ENCODE results near the gene DQX1.
A peak's percentile ranks its signal among the peaks of the same experiment; 100 is the strongest.
"Not testable (repeated sequence)": the region's sequence is repeated elsewhere in the genome, so short reads cannot be mapped to it uniquely, and the experiment has no call there.

DQX1 gene

DNA sequence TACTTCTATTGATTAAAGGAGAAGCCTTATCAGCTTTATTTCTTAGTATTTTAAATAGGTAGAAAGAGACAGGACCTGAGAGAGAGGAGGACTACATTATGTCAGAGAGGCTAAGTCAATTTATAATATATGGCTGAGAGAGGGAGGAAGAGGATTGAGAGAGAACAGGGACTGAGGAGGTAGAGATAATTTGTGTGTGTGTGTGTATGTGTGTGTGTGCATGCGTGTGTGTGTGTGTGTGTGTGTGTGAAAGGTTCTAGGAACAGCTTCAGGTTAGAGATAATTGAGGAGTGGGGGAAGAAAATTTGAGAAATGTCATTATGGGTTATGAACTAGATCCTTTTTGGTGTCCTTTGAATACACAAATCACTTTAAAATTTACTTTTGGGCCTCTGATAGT, 43.7 kb upstream of the DQX1 start:
- no peak for DNase-seq (ENCODE audit: low read depth)
- no peak for TF ChIP-seq CTCF (conservative IDR thresholded peaks at IDR 0.05; ENCODE audit: low read depth, low read length)
- H3K4me3 ChIP-seq (ENCODE audit: low read depth, low read length): no peak overlapping the region

DNA sequence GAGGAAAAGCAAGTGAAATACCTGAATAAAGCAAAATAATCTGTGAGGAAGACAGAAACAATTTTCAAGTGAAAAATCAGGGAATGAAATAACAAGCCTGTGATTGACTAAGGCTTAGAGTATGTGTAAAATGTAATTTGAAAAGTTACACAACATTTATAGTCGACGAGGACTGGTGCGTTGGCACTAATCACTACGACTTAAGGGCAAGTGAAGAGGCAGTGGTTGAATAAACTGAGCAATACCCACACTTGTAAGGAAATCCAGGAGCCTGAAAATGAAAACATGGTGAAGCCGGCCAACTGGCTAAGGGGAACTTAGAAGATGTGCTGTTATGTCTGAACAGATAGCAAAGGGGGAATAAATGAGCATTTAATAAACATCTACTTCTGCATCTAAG, 41.9 kb upstream of the DQX1 start:
- H3K4me3 ChIP-seq (ENCODE audit: low read depth, low read length): no peak overlapping the region
- TF ChIP-seq CTCF (conservative IDR thresholded peaks at IDR 0.05; ENCODE audit: low read depth, low read length): no peak
- peak; percentile 75 for DNase-seq (ENCODE audit: low read depth)

DNA sequence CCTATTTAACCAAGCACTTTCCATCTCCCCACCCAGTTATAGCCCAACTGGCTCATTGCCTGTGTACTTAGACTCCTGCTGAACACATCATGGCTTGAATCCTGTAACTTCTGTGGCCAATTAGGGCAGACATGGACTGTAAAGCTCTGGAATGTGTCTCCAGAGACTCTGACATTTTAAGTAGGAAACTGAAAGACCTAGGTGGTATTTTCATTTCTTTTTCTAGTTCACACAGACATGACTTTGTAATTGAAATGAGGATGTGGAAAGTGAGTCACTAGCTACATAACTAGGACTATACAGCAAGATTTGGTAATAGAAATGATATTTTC, 40.7 kb upstream of the DQX1 start:
- no peak for TF ChIP-seq CTCF (conservative IDR thresholded peaks at IDR 0.05; ENCODE audit: low read depth, low read length)
- peak; percentile 85 for DNase-seq (ENCODE audit: low read depth)
- H3K4me3 ChIP-seq (ENCODE audit: low read depth, low read length): no peak overlapping the region

DNA sequence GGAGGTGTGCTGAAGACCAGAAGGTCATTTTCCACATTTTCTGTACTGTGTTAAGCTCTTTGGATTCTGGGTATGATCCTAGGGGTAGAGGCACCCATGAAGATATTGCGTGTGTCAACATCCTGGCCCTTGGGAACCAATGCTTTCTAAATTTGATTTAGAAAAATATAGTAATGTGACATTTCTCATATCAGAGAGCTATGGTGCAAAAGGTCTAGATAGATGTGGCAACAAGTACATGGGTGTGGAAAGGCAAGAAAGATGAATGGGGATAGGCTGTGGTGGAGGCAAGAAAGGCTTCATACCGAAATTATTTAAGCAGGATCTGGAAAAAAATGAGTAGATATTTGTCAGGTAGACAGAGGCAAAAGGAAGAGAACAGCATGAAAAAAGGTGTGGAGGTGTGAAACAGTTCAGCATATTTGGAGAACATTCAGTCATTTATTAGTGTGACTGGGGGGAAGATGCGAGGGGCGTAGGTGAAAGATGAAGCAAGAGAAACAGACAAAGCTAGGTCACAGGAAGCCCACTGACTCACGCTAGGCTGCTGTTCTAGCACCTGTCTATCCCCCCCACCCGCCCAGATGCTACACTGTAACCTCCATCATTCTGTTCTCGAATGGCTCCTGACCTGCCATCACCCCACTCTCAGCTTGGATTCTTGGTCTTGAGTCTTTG, 40.2 kb upstream of the DQX1 start:
- no peak for DNase-seq (ENCODE audit: low read depth)
- no peak overlapping the region for H3K4me3 ChIP-seq (ENCODE audit: low read depth, low read length)
- TF ChIP-seq CTCF (conservative IDR thresholded peaks at IDR 0.05; ENCODE audit: low read depth, low read length): no peak

DNA sequence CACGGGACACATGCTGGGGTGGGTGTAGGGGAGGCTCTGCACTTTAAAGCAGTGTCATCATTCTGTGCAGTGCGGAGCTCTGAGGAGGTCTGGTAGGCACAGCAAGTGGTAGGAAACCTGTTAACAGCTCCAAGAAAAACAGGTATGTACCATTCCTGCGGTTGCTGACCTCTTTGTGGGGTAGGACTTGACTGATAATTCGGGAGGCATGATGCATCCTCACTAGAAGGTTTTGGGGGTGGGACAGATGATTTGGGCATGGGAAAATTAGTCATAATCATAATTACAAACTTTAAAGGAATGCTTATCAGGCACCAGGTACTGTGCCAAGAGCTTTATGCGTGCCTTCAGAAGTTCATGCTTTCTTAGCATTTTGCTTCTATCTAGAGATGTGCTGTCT, 38.2 kb upstream of the DQX1 start:
- H3K4me3 ChIP-seq (ENCODE audit: low read depth, low read length): no peak overlapping the region
- no peak for TF ChIP-seq CTCF (conservative IDR thresholded peaks at IDR 0.05; ENCODE audit: low read depth, low read length)
- peak; percentile 56 for DNase-seq (ENCODE audit: low read depth)

DNA sequence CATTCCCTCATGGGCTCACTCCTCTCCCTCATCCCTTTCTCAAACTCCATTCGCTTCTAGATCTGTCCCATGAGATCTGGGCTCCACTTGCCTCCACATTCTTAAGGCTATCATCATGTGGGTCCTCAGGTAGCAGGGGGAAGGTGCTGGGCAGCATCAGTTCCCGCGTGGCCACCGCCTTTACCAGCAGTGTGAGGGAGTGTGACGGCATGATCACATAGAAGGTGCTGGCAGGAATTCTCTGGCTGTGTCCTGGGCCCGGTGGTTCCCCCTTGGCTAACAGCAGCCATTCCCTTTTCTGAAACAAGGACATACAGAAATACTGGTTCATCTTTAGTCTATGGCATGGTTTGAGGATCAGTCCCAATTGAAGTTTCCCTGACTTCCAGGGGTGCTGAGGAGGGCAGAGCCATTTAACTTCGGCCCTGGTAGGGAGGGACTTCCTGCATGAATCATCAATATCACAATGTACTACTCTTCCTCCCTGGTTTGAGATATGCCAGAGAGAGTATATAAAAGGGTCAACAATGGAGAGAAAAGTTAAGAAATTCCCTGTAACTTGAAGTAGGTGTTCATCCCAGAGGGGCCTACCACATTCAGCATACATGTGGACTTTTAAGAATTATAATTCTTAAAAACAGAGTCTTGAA, 36.2 kb upstream of the DQX1 start:
- no peak for DNase-seq (ENCODE audit: low read depth)
- H3K4me3 ChIP-seq (ENCODE audit: low read depth, low read length): no peak overlapping the region
- TF ChIP-seq CTCF (conservative IDR thresholded peaks at IDR 0.05; ENCODE audit: low read depth, low read length): no peak

DNA sequence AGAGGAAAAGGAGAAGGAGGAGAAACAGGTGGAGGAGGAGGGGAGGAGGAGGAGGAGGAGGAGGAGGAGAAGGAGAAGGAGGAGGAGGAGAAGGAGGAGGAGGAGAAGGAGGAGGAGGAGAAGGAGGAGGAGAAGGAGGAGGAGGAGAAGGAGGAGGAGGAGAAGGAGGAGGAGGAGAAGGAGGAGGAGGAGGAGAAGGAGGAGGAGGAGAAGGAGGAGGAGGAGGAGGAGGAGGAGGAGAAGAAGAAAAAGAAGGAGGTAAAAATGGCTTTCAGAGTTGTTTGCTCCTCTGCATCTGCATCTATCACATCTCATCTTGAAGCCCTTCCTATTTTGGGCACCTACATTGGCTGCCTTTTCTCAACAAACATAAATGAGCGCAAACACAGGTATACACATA, 35.0 kb upstream of the DQX1 start:
- DNase-seq (ENCODE audit: low read depth); H3K4me3 ChIP-seq (ENCODE audit: low read depth, low read length): not testable (repeated sequence)

All from choroid plexus epithelial cell (primary cell).